Calu3 (cell line): ENCODE results near the gene ZDHHC11. TPM values are rescaled to one million over a fixed set of nuclear protein-coding genes. Genes with fewer than 3 reads are reported as not detected.
"Not testable (repeated sequence)": the region's sequence is repeated elsewhere in the genome, so short reads cannot be mapped to it uniquely, and the experiment has no call there.

Experiments
- BruUV-seq: library from RNA; stranded (reverse); fragments of 400-500 nt; replicated peaks from 2 replicates; lab custom pipeline; 2021; lab: Mats Ljungman, UMichigan
- CTCF ChIA-PET: fragments of 300-600 bp; sonication (Branson Sonifier 250); formaldehyde crosslinking; loops from one replicate; lab custom pipeline; 2022; ENCODE audit warnings: antibody characterized with exemption; lab: Charles Lee
- DNase-seq: peaks from one replicate; pipeline ENCODE4 v3.0.0; 2022
- H3K27ac Mint-ChIP-seq: one replicate; pipeline ENCODE4 v1.8.0; 2022; ENCODE audit warnings: mixed read lengths; ENCODE audit not compliant: unreplicated experiment
- H3K27me3 Mint-ChIP-seq: one replicate; pipeline ENCODE4 v1.8.0; 2022; ENCODE audit warnings: mixed read lengths; ENCODE audit not compliant: unreplicated experiment
- H3K36me3 Mint-ChIP-seq: one replicate; pipeline ENCODE4 v1.8.0; 2022; ENCODE audit warnings: mild to moderate bottlenecking, moderate library complexity, mixed read lengths; ENCODE audit not compliant: insufficient read depth, unreplicated experiment
- H3K4me1 Mint-ChIP-seq: one replicate; pipeline ENCODE4 v1.8.0; 2022; ENCODE audit warnings: mild to moderate bottlenecking, low read depth, mixed read lengths; ENCODE audit not compliant: unreplicated experiment
- H3K4me3 Mint-ChIP-seq: one replicate; pipeline ENCODE4 v1.8.0; 2022; ENCODE audit warnings: mild to moderate bottlenecking, low read depth, moderate library complexity, mixed read lengths; ENCODE audit not compliant: unreplicated experiment
- H3K9me3 Mint-ChIP-seq: one replicate; pipeline ENCODE4 v1.8.0; 2022; ENCODE audit warnings: low read depth, mixed read lengths; ENCODE audit not compliant: unreplicated experiment
- intact Hi-C: fragments of 100-400 bp; cut with micrococcal nuclease; formaldehyde crosslinking; loops from one replicate; pipeline ENCODE4 v1.10.0; 2022; ENCODE audit not compliant: unreplicated experiment
- total RNA-seq: library from RNA; stranded (reverse); gene quantifications from 2 replicates; pipeline ENCODE4 v1.2.3, GENCODE V29; 2022

Gene ZDHHC11
- total RNA-seq, 1 experiment from 2014 or later = 60.8 TPM

GRCh38 chr5:842402-843221 lies 8.2 kb downstream of the ZDHHC11 start:
- H3K36me3 Mint-ChIP-seq, CTCF ChIA-PET, DNase-seq, H3K9me3 Mint-ChIP-seq, BruUV-seq, H3K4me3 Mint-ChIP-seq, H3K4me1 Mint-ChIP-seq, intact Hi-C loops, H3K27ac Mint-ChIP-seq: not testable (repeated sequence)
- peaks cover 12% of the 10 kb centered on the region for H3K27me3 Mint-ChIP-seq

GRCh38 chr5:841531-842401 lies 9.0 kb downstream of the ZDHHC11 start:
- DNase-seq, H3K4me3 Mint-ChIP-seq, intact Hi-C loops, H3K27ac Mint-ChIP-seq, H3K27me3 Mint-ChIP-seq, BruUV-seq, H3K4me1 Mint-ChIP-seq, CTCF ChIA-PET, H3K36me3 Mint-ChIP-seq, H3K9me3 Mint-ChIP-seq: not testable (repeated sequence)

- H3K4me1 Mint-ChIP-seq, H3K27ac Mint-ChIP-seq, intact Hi-C loops, BruUV-seq, H3K27me3 Mint-ChIP-seq, H3K9me3 Mint-ChIP-seq, CTCF ChIA-PET, DNase-seq, H3K4me3 Mint-ChIP-seq, H3K36me3 Mint-ChIP-seq: not testable (repeated sequence)
Observed at GRCh38 chr5:840974-841435, 9.8 kb downstream of the ZDHHC11 start.

GRCh38 chr5:840118-840973 lies 10.4 kb downstream of the ZDHHC11 start:
- intact Hi-C loops, H3K4me3 Mint-ChIP-seq, H3K4me1 Mint-ChIP-seq, DNase-seq, BruUV-seq, H3K9me3 Mint-ChIP-seq, H3K27me3 Mint-ChIP-seq, H3K27ac Mint-ChIP-seq, H3K36me3 Mint-ChIP-seq, CTCF ChIA-PET: not testable (repeated sequence)

- H3K36me3 Mint-ChIP-seq, DNase-seq, H3K9me3 Mint-ChIP-seq, H3K4me3 Mint-ChIP-seq, intact Hi-C loops, H3K4me1 Mint-ChIP-seq, H3K27ac Mint-ChIP-seq, BruUV-seq, H3K27me3 Mint-ChIP-seq: not testable (repeated sequence)
- CTCF ChIA-PET = interaction anchor here (0.5 kb wide), 1 partner anchor 227 kb away, joined by 3 read pairs; the partner anchor contains the start of gene CEP72
Observed at GRCh38 chr5:838431-838851, 12.3 kb downstream of the ZDHHC11 start.

- H3K4me1 Mint-ChIP-seq, DNase-seq, H3K27ac Mint-ChIP-seq, BruUV-seq, H3K36me3 Mint-ChIP-seq, intact Hi-C loops, CTCF ChIA-PET, H3K9me3 Mint-ChIP-seq, H3K27me3 Mint-ChIP-seq, H3K4me3 Mint-ChIP-seq: not testable (repeated sequence)
Observed at GRCh38 chr5:837621-838121, 13.1 kb downstream of the ZDHHC11 start.

- CTCF ChIA-PET, BruUV-seq, H3K27ac Mint-ChIP-seq: not testable (repeated sequence)
Observed at GRCh38 chr5:835933-836612, 14.7 kb downstream of the ZDHHC11 start.

GRCh38 chr5:834013-834412 lies 16.8 kb downstream of the ZDHHC11 start:
- H3K36me3 Mint-ChIP-seq, CTCF ChIA-PET, H3K27me3 Mint-ChIP-seq, H3K27ac Mint-ChIP-seq, H3K9me3 Mint-ChIP-seq, DNase-seq, intact Hi-C loops, H3K4me1 Mint-ChIP-seq, BruUV-seq, H3K4me3 Mint-ChIP-seq: not testable (repeated sequence)

More at GRCh38 chr5:835933-836612, 14.7 kb downstream of the ZDHHC11 start:
- H3K4me3 Mint-ChIP-seq, H3K27me3 Mint-ChIP-seq, DNase-seq, H3K9me3 Mint-ChIP-seq, H3K36me3 Mint-ChIP-seq, H3K4me1 Mint-ChIP-seq, intact Hi-C loops: not testable (repeated sequence)
